ENCODE data around the gene COL8A1. TPM values are rescaled to one million over a fixed set of nuclear protein-coding genes. Genes with fewer than 3 reads are reported as not detected.

Gene COL8A1
- polyA plus RNA-seq, 3 donors = not detected

DNA sequence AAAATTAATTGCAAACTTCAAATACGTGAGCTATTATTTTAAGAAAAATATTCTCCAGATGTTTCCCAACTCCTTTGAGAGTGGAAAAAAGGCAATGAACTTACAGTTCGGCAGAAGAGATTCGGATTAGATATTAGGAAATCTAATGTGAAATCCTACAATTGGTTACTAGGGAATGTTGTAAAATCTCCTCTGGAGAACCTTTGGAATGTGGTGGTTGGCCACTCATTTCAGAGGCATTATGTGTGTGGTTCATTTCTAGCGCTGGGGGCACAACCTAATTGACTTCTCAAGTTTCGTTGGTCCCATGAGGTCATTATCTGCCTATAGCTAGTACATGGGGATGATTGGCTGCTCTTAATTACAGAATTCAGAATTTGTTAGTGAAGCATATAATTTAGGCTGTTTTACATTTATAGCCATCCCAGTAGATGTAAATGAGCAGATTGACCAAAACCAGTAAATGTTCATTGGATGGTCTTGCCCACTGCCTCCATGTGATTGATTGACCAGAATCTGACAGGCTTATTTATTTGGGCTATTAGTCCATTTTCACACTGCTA is 144.7 kb downstream of the COL8A1 start:
- DNase-seq = no peak
- Histone ChIP-seq H3K27me3 (ENCODE audit: control insufficient read depth in 2 of 2, insufficient read depth in 2 of 2, low read length in 2 of 2) (peaks cover 0 to 3% of the 10 kb centered on the region in 2 donors), H3K9ac (ENCODE audit: insufficient read depth, low read length, poor library complexity, severe bottlenecking) (no peak overlapping the region), H3K36me3 (replicated peaks in 1 of 2; ENCODE audit: control insufficient read depth in 1 of 2, insufficient read depth in 2 of 2, low read length in 2 of 2) (no peaks in the 10 kb centered on the region), H3K9me3 (replicated peaks in 1 of 2; ENCODE audit: control insufficient read depth in 1 of 2, insufficient read depth in 1 of 2, low read length in 2 of 2) (no peaks in the 10 kb centered on the region), H4K20me1 (ENCODE audit: insufficient read depth, low read length) (no peaks in the 10 kb centered on the region), H3K4me1 (ENCODE audit: control insufficient read depth in 1 of 2, insufficient read depth in 2 of 2, low read length in 2 of 2) (no peaks in the 10 kb centered on the region), H3K4me2 (replicated peaks; ENCODE audit: extremely low read depth, low read length, poor library complexity, severe bottlenecking) (no peak overlapping the region), H3K79me2 (ENCODE audit: insufficient read depth, low read length) (no peaks in the 10 kb centered on the region), H2AFZ (ENCODE audit: insufficient read depth, low read depth, low read length, poor library complexity, severe bottlenecking) (no peak overlapping the region), H3K4me3 (replicated peaks in 1 of 3; ENCODE audit: low read depth in 2 of 3, low read length in 3 of 3) (no peak overlapping the region), H3K27ac (ENCODE audit: low read depth in 1 of 2, low read length in 2 of 2) (no peak overlapping the region)
- Mint-ChIP-seq H3K4me1 (no peaks in the 10 kb centered on the region), H3K27ac (no peak overlapping the region), H3K27me3 (ENCODE audit: low read depth in 3 of 3) (peaks cover 0 to 6% (median 0%) of the 10 kb centered on the region in 3 donors), H3K4me3 (no peak overlapping the region), H3K9me3 (peaks cover 0 to 3% (median 0%) of the 10 kb centered on the region in 7 donors), H3K36me3 (no peaks in the 10 kb centered on the region)
- 86% methylated on average over 3 of the region's 5 CpGs for WGBS (ENCODE audit: insufficient coverage)
- TF ChIP-seq, protein P1, sequence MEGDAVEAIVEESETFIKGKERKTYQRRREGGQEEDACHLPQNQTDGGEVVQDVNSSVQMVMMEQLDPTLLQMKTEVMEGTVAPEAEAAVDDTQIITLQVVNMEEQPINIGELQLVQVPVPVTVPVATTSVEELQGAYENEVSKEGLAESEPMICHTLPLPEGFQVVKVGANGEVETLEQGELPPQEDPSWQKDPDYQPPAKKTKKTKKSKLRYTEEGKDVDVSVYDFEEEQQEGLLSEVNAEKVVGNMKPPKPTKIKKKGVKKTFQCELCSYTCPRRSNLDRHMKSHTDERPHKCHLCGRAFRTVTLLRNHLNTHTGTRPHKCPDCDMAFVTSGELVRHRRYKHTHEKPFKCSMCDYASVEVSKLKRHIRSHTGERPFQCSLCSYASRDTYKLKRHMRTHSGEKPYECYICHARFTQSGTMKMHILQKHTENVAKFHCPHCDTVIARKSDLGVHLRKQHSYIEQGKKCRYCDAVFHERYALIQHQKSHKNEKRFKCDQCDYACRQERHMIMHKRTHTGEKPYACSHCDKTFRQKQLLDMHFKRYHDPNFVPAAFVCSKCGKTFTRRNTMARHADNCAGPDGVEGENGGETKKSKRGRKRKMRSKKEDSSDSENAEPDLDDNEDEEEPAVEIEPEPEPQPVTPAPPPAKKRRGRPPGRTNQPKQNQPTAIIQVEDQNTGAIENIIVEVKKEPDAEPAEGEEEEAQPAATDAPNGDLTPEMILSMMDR (IDR thresholded peaks at IDR 0.05) = no peak
- intact Hi-C loops (cut with micrococcal nuclease) = no loop called here

DNA sequence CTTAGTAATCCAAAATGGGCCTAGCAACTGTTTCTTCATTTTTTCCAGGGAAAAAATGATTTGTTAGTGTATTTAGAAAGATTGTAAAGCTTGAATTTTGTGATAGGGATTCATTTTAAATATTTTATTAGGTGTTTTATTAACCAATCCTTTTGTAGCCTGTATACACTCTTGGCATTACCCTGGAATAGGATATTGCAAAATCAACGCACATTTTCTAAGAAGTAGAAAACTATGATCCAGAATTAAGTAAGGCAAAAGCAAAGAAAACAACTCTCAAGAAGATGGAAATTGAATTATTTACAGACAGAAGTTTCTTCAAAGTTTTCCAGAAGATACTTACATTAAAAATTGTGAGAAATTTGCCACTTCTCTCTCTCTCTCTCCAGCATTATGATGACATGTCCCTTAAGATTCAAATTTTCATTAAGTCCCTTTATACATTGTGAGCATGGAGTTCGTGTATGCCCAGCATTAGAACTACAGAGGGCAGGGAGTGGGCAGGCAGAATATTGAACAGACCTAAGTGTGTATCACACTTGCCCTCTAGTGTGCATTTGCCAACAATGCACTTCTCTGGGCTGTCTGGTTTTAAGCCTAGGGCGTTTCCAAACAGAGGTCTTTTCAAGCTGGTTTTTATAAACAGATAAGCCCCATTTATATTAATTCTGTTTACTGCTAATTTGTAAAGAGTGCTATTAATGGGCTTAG is 150.8 kb downstream of the COL8A1 start:
- intact Hi-C loops (cut with micrococcal nuclease) = no loop called here
- Histone ChIP-seq H3K9me3 (replicated peaks in 1 of 2; ENCODE audit: control insufficient read depth in 1 of 2, insufficient read depth in 1 of 2, low read length in 2 of 2) (no peaks in the 10 kb centered on the region), H3K36me3 (replicated peaks in 1 of 2; ENCODE audit: control insufficient read depth in 1 of 2, insufficient read depth in 2 of 2, low read length in 2 of 2) (no peaks in the 10 kb centered on the region), H3K4me3 (replicated peaks in 1 of 3; ENCODE audit: low read depth in 2 of 3, low read length in 3 of 3) (no peak overlapping the region), H3K27me3 (ENCODE audit: control insufficient read depth in 2 of 2, insufficient read depth in 2 of 2, low read length in 2 of 2) (no peaks in the 10 kb centered on the region), H2AFZ (ENCODE audit: insufficient read depth, low read depth, low read length, poor library complexity, severe bottlenecking) (no peak overlapping the region), H3K79me2 (ENCODE audit: insufficient read depth, low read length) (no peaks in the 10 kb centered on the region), H3K9ac (ENCODE audit: insufficient read depth, low read length, poor library complexity, severe bottlenecking) (no peak overlapping the region), H3K4me1 (ENCODE audit: control insufficient read depth in 1 of 2, insufficient read depth in 2 of 2, low read length in 2 of 2) (no peaks in the 10 kb centered on the region), H4K20me1 (ENCODE audit: insufficient read depth, low read length) (no peaks in the 10 kb centered on the region), H3K4me2 (replicated peaks; ENCODE audit: extremely low read depth, low read length, poor library complexity, severe bottlenecking) (no peak overlapping the region), H3K27ac (ENCODE audit: low read depth in 1 of 2, low read length in 2 of 2) (no peak overlapping the region)
- no peak for DNase-seq
- TF ChIP-seq, protein P1 (IDR thresholded peaks at IDR 0.05) = peak; percentile 47
- Mint-ChIP-seq H3K4me3 (no peak overlapping the region), H3K4me1 (no peaks in the 10 kb centered on the region), H3K27ac (no peak overlapping the region), H3K9me3 (peaks cover 0 to 3% (median 0%) of the 10 kb centered on the region in 7 donors), H3K36me3 (no peaks in the 10 kb centered on the region), H3K27me3 (ENCODE audit: low read depth in 3 of 3) (peaks cover 0 to 4% (median 3%) of the 10 kb centered on the region in 3 donors)
- 0% methylated on average over 1 of the region's 3 CpGs for WGBS (ENCODE audit: insufficient coverage)
